ENCODE data around the gene RCOR1. TPM values are rescaled to one million over a fixed set of nuclear protein-coding genes. Genes with fewer than 3 reads are reported as not detected.

Gene RCOR1
- total and polyA plus RNA-seq, 2 of the 8 experiments (the other 6 are each of a cell fraction or from before 2014, with no cell fraction given), result 12.3 to 26.3 TPM

DNA sequence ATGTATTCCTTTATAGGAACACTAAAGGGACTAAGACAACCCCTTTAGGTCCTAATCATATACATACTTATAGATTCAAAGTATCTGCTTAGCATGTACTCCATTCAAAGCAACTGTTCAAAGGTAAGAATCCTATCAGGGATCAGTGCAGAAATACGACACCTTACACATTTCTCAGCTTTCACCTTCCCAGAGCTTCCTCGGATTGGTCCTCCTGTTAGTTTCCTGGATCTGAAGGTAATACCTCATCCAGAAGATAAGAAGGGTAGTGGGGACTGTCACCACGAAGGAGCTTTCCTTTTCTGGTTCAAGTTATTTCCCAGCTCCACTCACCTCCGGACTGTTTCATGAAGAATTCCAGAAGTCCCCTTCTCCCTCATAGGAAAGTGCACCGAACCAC, 38.0 kb downstream of the RCOR1 start:
- no peaks in the 10 kb centered on the region; a peak in 4 of 8 replicates for H3K36me3 ChIP-seq (ENCODE audit: control insufficient read depth in 2 of 4, insufficient read depth in 4 of 4, low read length in 3 of 4)
- H4K5ac ChIP-seq (ENCODE audit: insufficient read length, low read depth, low read length), result no peak overlapping the region
- H2AK5ac ChIP-seq (ENCODE audit: low read depth, low read length), result no peak overlapping the region
- no peak overlapping the region for H3K9ac ChIP-seq (replicated peaks in 1 of 4; ENCODE audit: extremely low read depth in 1 of 4, low read depth in 3 of 4, low read length in 3 of 4)
- no peak overlapping the region for H4K8ac ChIP-seq (ENCODE audit: extremely low read depth, insufficient read depth, low read length)
- H2BK120ac ChIP-seq (replicated peaks; ENCODE audit: low read depth, low read length), result no peak overlapping the region
- H3K27me3 ChIP-seq (replicated peaks in 1 of 4; ENCODE audit: control insufficient read depth in 3 of 4, extremely low read depth in 1 of 4, insufficient read depth in 3 of 4, low read length in 3 of 4), result no peaks in the 10 kb centered on the region
- H2BK20ac ChIP-seq (ENCODE audit: low read length), result no peak overlapping the region
- 73% methylated on average over 5 of the region's 5 CpGs; no CpG with 5 or more reads in 1 of the 2 experiments for WGBS, 2 experiments (ENCODE audit: extremely low coverage in 1 of 2, insufficient coverage in 1 of 2, insufficient read length in 1 of 2, insufficient replicate concordance in 2 of 2, low coverage in 1 of 2, low lambda C conversion rate in 2 of 2, missing lambda C conversion rate in 1 of 2)
- no peak overlapping the region for H3K23ac ChIP-seq (ENCODE audit: insufficient read length)
- H3K4me3 ChIP-seq (ENCODE audit: extremely low read depth in 1 of 4, insufficient read depth in 2 of 4, low read depth in 3 of 4, low read length in 4 of 4), result no peak overlapping the region
- no peaks in the 10 kb centered on the region for H3K9me3 ChIP-seq (ENCODE audit: insufficient read depth in 2 of 2, low read depth in 1 of 2, low read length in 1 of 2)
- peaks cover 0 to 15% (median 13%) of the 10 kb centered on the region in 4 experiments for H3K4me1 ChIP-seq (replicated peaks in 1 of 4; ENCODE audit: control insufficient read depth in 3 of 4, insufficient read depth in 4 of 4, low read length in 3 of 4)
- no peak for DNase-seq (ENCODE audit: low read depth in 1 of 2, low spot score in 2 of 2)
- ChIA-PET CTCF (ENCODE audit: partially characterized antibody) (interaction anchor here (0.7 to 2.3 kb wide), 7 partner anchors 16 to 114 kb away, joined by 3 to 8 read pairs (median 3); no protein-coding TSS in a partner anchor), POLR2A (ENCODE audit: partially characterized antibody) (interaction anchor here (0.6 to 1.2 kb wide), 2 partner anchors 24 to 37 kb away, joined by 4 to 5 read pairs; no protein-coding TSS in a partner anchor)
- H2AFZ ChIP-seq (ENCODE audit: low read length), result no peak overlapping the region
- no peak overlapping the region for H3K4ac ChIP-seq (replicated peaks; ENCODE audit: insufficient read length, low read depth, low read length)
- H4K91ac ChIP-seq (replicated peaks; ENCODE audit: insufficient read length, low read length), result no peak overlapping the region
- FAIRE-seq, result no peak
- no peak overlapping the region for H3K56ac ChIP-seq (replicated peaks; ENCODE audit: insufficient read length, low read depth, low read length)
- H3K4me2 ChIP-seq (ENCODE audit: insufficient read depth in 1 of 2, low read depth in 2 of 2, low read length in 2 of 2), result peak overlapping the region; percentile 0 to 15; a peak in 2 of 4 replicates
- TF ChIP-seq NRF1 (IDR thresholded peaks at IDR 0.05; ENCODE audit: low read depth, low read length) (no peak), ZNF274 (IDR thresholded peaks at IDR 0.05; ENCODE audit: borderline replicate concordance, extremely low read depth, low read length) (no peak), ATF3 (IDR thresholded peaks at IDR 0.05; ENCODE audit: insufficient read depth, low read depth, low read length) (no peak), POLR2AphosphoS5 (IDR thresholded peaks at IDR 0.05; ENCODE audit: low read depth, low read length) (no peak), SIX5 (IDR thresholded peaks at IDR 0.05; ENCODE audit: low read depth, low read length) (no peak)
- H3K18ac ChIP-seq (ENCODE audit: extremely low read depth, low read length), result no peak overlapping the region
- peaks cover 9 to 84% of the 10 kb centered on the region in 2 experiments for H3K79me2 ChIP-seq (ENCODE audit: control insufficient read depth in 1 of 2, insufficient read depth in 2 of 2, low read length in 2 of 2)
- H3K14ac ChIP-seq (ENCODE audit: insufficient read length), result no peak overlapping the region
- H2BK12ac ChIP-seq (ENCODE audit: low read depth, low read length), result no peak overlapping the region
- H4K20me1 ChIP-seq (replicated peaks in 1 of 2; ENCODE audit: control insufficient read depth in 1 of 2, insufficient read depth in 2 of 2, low read length in 2 of 2), result peaks cover 3 to 8% of the 10 kb centered on the region in 2 experiments
- peaks cover 10% of the 10 kb centered on the region for H3K79me1 ChIP-seq (ENCODE audit: low read depth, low read length)
- H2BK5ac ChIP-seq (ENCODE audit: low read depth, low read length), result no peak overlapping the region
- H3K27ac ChIP-seq (ENCODE audit: low read depth, low read length), result 0 out of 2 replicates have a peak overlapping the region, but pooled peaks have one; percentile 8
- H2BK15ac ChIP-seq (ENCODE audit: low read length), result no peak overlapping the region
- no peaks in the 10 kb centered on the region for H3K23me2 ChIP-seq (ENCODE audit: low read depth, low read length)
